SK-N-MC (cell line): ENCODE measurements around the gene HOXD9.

Experiments used
- DNase-seq: peaks from one replicate; pipeline ENCODE4 v3.0.0-alpha.2; 2011; ENCODE audit warnings: low read depth, low spot score
- H3K27ac ChIP-seq: fragments of 200-600 bp; sonication (generic); 2 replicates; pipeline ENCODE4 v1.5.1; 2016; ENCODE audit warnings: mixed run types
- H3K36me3 ChIP-seq: fragments of 200-600 bp; sonication (generic); 2 replicates; pipeline ENCODE4 v1.6.1; 2017; ENCODE audit warnings: antibody characterized with exemption, low read length, mixed read lengths; ENCODE audit not compliant: insufficient read depth
- H3K4me3 ChIP-seq: fragments of 200-600 bp; sonication (generic); 2 replicates; pipeline ENCODE4 v1.5.1; 2016
- H3K9ac ChIP-seq: fragments of 200-600 bp; sonication (generic); 2 replicates; pipeline ENCODE4 v1.8.0; 2017; ENCODE audit warnings: mixed run types, mixed read lengths; ENCODE audit not compliant: insufficient read length
- H3K9me3 ChIP-seq: fragments of 200-600 bp; sonication (generic); 2 replicates; pipeline ENCODE4 v1.6.1; 2017; ENCODE audit warnings: low read depth, mild to moderate bottlenecking, antibody characterized with exemption, low read length, moderate library complexity, mixed read lengths
- EZH2 ChIP-seq: fragments of 200-600 bp; sonication (generic); IDR thresholded peaks from one replicate; pipeline ENCODE4 v1.6.1; 2017; ENCODE audit warnings: antibody characterized with exemption
- FOXP2 ChIP-seq: optimal IDR thresholded peaks from 2 replicates; pipeline ENCODE3; 2011; ENCODE audit warnings: mild to moderate bottlenecking, moderate library complexity; ENCODE audit not compliant: insufficient read depth; ENCODE audit errors: extremely low read length, control extremely low read depth
- POLR2AphosphoS5 ChIP-seq: IDR thresholded peaks from 2 replicates; pipeline ENCODE4 v1.6.1; 2012; ENCODE audit warnings: mild to moderate bottlenecking, low read depth, low read length, borderline replicate concordance

The HOXD9 gene

DNA sequence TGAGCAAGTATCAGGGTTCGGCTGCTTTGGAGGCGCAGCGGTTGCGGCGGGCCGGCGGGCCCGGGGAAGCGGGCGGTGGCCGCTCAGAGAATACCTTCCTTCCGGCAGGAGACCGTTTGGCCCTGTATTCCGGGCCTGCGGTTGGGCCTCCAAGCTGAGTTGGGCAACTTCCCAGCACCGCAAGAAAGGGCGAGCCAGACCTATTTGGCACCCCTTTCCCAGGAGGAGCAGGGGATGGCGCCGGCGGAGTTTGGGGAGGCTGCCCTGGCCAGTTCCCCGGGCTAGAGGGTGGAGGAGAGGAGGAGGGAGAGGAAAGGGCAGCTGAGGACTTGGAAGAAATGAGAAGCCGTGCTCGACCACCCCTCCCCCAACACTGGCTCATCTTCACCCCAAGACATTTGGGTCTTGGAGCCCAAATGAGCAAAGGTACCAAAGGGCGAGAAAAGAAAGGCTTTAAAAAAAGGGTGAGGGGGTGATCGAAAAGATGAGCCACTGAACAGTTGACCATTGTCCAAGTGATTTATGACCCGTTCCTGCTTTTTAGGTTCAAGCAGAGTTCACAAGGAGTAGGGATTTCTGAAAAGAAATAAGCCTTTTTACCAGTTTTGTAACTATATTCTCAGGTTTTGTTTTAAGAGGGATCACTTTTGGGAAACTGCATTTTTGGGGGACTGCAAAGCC lies 43.0 kb downstream of the HOXD9 start:
- Histone ChIP-seq H3K9me3 (no peaks in the 10 kb centered on the region), H3K9ac (no peak overlapping the region), H3K36me3 (peaks cover 5% of the 10 kb centered on the region; the same call in 1 of the 2 replicates), H3K27ac (no peak overlapping the region), H3K4me3 (no peak overlapping the region)
- DNase-seq, result no peak
- no peak for TF ChIP-seq EZH2
- TF ChIP-seq POLR2AphosphoS5, result no peak
- no peak for TF ChIP-seq FOXP2

DNA sequence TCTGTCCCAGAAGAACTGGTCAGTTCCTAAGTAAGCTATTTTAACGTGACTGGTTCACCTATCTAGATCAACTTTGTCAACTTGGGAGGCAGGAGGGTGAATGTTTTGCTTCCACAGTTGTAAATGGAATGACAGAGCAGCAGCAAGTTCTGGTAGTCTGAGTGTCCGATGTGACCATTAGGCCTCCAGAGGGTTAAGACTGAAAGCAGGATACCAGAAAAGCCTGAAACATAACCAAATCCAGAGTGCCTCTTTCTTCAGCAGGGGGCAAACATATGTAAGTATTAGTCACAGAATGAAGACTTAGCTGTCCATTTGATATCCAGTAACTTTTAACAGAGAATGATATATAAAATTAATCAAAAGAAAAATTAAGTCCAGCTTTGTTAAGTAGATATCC lies 43.8 kb downstream of the HOXD9 start:
- no peaks in the 10 kb centered on the region for H3K9me3 ChIP-seq
- H3K9ac ChIP-seq, result no peak overlapping the region
- H3K36me3 ChIP-seq, result peaks cover 5% of the 10 kb centered on the region; the same call in 1 of the 2 replicates
- no peak overlapping the region for H3K4me3 ChIP-seq
- H3K27ac ChIP-seq, result no peak overlapping the region
- no peak for DNase-seq
- no peak for TF ChIP-seq FOXP2
- TF ChIP-seq EZH2, result no peak
- TF ChIP-seq POLR2AphosphoS5, result no peak

DNA sequence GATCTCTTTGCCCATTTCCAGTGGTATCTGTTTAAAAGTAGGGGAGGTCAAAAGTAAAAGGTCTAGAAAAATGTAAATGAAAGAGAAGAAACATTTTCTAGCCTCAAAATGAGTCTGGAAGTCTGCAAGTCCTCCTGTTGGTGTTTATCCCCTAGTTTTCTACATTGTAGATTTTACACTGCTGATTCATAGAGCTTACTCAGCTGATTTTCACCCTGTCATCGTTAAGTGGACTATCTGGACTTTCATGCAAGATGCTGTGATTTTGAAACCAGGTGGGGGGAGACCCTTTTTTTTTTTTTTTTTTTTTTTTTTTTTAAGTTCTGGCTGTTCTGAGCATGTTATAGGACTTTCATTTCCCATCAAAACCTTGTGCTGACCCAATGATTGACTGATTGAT lies 44.9 kb downstream of the HOXD9 start:
- H3K27ac ChIP-seq, result no peak overlapping the region
- DNase-seq, result no peak
- H3K36me3 ChIP-seq, result peaks cover 5% of the 10 kb centered on the region; the same call in 1 of the 2 replicates
- no peak overlapping the region for H3K9ac ChIP-seq
- no peak overlapping the region for H3K4me3 ChIP-seq
- TF ChIP-seq POLR2AphosphoS5 (no peak), FOXP2 (no peak), EZH2 (no peak)
- no peaks in the 10 kb centered on the region for H3K9me3 ChIP-seq

DNA sequence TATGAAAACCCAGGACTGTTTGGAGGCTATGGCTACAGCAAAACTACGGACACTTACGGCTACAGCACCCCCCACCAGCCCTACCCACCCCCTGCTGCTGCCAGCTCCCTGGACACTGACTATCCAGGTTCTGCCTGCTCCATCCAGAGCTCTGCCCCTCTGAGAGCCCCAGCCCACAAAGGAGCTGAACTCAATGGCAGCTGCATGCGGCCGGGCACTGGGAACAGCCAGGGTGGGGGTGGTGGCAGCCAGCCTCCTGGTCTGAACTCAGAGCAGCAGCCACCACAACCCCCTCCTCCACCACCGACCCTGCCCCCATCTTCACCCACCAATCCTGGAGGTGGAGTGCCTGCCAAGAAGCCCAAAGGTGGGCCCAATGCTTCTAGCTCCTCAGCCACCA lies 46.7 kb downstream of the HOXD9 start:
- H3K36me3 ChIP-seq, result peaks cover 2% of the 10 kb centered on the region; the same call in 1 of the 2 replicates
- H3K27ac ChIP-seq, result no peak overlapping the region
- no peak for TF ChIP-seq FOXP2
- H3K9me3 ChIP-seq, result no peaks in the 10 kb centered on the region
- no peak overlapping the region for H3K9ac ChIP-seq
- no peak overlapping the region for H3K4me3 ChIP-seq
- no peak for DNase-seq

DNA sequence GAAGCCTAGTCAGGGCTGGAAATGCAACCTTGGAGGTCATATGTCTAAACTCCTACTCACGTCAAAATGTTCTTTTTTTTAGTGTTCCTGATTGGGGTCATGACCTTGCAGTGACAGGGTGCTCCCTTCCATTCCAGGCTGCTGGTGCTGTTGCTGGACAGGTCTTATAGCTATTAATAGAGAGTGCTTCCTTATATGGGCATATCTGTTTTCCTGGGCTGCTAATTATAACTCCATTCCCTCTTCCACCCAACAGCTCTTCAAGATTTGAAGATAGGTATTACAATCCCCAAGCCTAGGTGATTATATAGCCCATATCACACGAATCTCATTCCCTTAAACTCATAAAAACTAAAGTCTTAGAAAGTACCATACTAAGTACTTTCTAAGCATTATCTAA lies 47.2 kb downstream of the HOXD9 start:
- no peak overlapping the region for H3K9ac ChIP-seq
- no peak overlapping the region for H3K4me3 ChIP-seq
- no peaks in the 10 kb centered on the region for H3K9me3 ChIP-seq
- no peaks in the 10 kb centered on the region; the same call in 1 of the 2 replicates for H3K36me3 ChIP-seq
- no peak for DNase-seq
- TF ChIP-seq FOXP2 (no peak), POLR2AphosphoS5 (no peak)
- H3K27ac ChIP-seq, result no peak overlapping the region

DNA sequence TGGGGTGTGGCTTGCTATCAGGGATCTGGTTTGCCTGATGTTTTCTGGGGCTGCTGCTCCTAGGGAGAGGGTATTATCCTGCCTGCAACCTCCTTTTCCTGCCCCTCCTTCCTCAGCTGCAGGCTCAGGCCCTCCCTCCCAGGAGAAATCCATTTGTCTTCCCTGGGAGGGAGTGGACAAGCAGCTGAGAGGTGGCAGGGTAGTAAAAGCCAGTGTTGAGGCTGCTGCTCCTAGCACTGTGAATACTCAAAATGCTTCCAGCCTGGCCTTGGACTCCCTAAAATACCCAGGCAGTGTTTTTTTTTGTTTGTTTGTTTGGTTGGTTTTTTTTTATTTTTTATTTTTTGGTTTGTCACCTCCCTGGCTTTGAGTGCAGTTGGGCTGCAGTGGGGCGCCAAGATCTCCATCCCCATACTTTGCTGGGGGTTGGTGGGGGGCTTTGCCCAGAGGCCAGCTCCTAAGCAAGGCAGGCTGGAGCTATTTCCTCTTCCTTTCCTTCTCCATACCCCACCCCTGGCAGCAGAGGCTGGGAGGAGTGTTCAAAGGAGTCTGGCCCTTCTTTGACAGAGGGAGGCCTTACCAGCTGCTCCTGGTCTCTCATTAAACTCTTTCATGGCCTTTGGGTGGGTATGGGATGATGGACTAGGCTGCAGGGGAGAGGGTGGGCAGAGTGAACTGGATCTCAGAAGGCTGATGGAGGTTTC lies 48.2 kb downstream of the HOXD9 start:
- Histone ChIP-seq H3K27ac (no peak overlapping the region), H3K9me3 (no peaks in the 10 kb centered on the region), H3K36me3 (no peaks in the 10 kb centered on the region; the same call in 1 of the 2 replicates), H3K4me3 (no peak overlapping the region), H3K9ac (no peak overlapping the region)
- DNase-seq, result no peak
- TF ChIP-seq POLR2AphosphoS5, result no peak

DNA sequence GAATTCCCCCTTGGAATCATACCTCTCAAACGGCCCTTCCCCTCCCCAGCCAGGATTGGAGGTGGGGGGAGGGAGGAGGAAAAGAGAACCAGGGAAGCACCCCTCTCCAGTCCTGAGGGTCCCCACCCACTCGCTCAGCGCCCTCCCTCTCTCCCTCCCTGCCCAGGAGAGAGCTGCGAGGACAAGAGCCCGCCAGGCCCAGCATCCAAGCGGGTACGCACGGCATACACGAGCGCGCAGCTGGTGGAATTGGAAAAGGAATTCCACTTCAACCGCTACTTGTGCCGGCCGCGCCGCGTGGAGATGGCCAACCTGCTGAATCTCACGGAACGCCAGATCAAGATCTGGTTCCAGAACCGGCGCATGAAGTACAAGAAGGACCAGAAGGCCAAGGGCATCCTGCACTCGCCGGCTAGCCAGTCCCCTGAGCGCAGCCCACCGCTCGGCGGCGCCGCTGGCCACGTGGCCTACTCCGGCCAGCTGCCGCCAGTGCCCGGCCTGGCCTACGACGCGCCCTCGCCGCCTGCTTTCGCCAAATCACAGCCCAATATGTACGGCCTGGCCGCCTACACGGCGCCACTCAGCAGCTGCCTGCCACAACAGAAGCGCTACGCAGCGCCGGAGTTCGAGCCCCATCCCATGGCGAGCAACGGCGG lies 49.0 kb downstream of the HOXD9 start:
- TF ChIP-seq POLR2AphosphoS5 (no peak), EZH2 (no peak), FOXP2 (no peak)
- no peaks in the 10 kb centered on the region; the same call in 1 of the 2 replicates for H3K36me3 ChIP-seq
- H3K9me3 ChIP-seq, result no peaks in the 10 kb centered on the region
- H3K4me3 ChIP-seq, result no peak overlapping the region
- H3K9ac ChIP-seq, result no peak overlapping the region
- no peak overlapping the region for H3K27ac ChIP-seq
- DNase-seq, result no peak

DNA sequence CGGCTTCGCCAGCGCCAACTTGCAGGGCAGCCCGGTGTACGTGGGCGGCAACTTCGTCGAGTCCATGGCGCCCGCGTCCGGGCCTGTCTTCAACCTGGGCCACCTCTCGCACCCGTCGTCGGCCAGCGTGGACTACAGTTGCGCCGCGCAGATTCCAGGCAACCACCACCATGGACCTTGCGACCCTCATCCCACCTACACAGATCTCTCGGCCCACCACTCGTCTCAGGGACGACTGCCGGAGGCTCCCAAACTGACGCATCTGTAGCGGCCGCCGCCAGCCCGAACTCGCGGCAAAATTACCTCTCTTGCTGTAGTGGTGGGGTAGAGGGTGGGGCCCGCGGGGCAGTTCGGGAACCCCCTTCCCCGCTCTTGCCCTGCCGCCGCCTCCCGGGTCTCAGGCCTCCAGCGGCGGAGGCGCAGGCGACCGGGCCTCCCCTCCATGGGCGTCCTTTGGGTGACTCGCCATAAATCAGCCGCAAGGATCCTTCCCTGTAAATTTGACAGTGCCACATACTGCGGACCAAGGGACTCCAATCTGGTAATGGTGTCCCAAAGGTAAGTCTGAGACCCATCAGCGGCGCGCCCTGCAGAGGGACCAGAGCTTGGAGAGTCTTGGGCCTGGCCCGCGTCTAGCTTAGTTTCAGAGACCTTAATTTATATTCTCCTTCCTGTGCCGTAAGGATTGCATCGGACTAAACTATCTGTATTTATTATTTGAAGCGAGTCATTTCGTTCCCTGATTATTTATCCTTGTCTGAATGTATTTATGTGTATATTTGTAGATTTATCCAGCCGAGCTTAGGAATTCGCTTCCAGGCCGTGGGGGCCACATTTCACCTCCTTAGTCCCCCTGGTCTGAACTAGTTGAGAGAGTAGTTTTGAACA lies 49.7 kb downstream of the HOXD9 start:
- Histone ChIP-seq H3K36me3 (no peaks in the 10 kb centered on the region; the same call in 1 of the 2 replicates), H3K4me3 (no peak overlapping the region), H3K27ac (no peak overlapping the region), H3K9ac (no peak overlapping the region), H3K9me3 (no peaks in the 10 kb centered on the region)
- TF ChIP-seq EZH2, result no peak
- TF ChIP-seq FOXP2, result no peak
- no peak for TF ChIP-seq POLR2AphosphoS5
- DNase-seq, result no peak
